Adrenal gland (tissue), 5 donors: Measurements from ENCODE around the gene TMIGD1.

ENCODE experiments used
- POLR2A ChIP-seq, 2 donors: fragments of 450-650 bp; IDR thresholded peaks; one replicate each; pipeline ENCODE4 v1.6.1; 2017; ENCODE audit warnings: antibody characterized with exemption in 2 of 2, mild to moderate bottlenecking in 2 of 2, moderate library complexity in 1 of 2
- TF ChIP-seq, protein P1 (sequence below), 6 experiments: fragments of 450-650 bp in 4 of 6; fragments of 200-600 bp in 2 of 6; sonication (generic) in 1 of 6; IDR thresholded peaks; 1 replicate in 5 of 6; 2 replicates in 1 of 6; pipeline versions ENCODE4 v1.5.1 to v1.8.0; 2016 to 2021; ENCODE audit warnings: antibody characterized with exemption in 6 of 6, mild to moderate bottlenecking in 2 of 6, moderate library complexity in 1 of 6
- donor health status: DM: no; HTN: no; CAD: no.

GRCh38 chr17:30341703-30342249 is 7.9 kb upstream of the TMIGD1 start:
- TF ChIP-seq, protein P1, sequence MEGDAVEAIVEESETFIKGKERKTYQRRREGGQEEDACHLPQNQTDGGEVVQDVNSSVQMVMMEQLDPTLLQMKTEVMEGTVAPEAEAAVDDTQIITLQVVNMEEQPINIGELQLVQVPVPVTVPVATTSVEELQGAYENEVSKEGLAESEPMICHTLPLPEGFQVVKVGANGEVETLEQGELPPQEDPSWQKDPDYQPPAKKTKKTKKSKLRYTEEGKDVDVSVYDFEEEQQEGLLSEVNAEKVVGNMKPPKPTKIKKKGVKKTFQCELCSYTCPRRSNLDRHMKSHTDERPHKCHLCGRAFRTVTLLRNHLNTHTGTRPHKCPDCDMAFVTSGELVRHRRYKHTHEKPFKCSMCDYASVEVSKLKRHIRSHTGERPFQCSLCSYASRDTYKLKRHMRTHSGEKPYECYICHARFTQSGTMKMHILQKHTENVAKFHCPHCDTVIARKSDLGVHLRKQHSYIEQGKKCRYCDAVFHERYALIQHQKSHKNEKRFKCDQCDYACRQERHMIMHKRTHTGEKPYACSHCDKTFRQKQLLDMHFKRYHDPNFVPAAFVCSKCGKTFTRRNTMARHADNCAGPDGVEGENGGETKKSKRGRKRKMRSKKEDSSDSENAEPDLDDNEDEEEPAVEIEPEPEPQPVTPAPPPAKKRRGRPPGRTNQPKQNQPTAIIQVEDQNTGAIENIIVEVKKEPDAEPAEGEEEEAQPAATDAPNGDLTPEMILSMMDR (IDR thresholded peaks at IDR 0.05), result no peak
- TF ChIP-seq POLR2A (IDR thresholded peaks at IDR 0.05), result no peak
